ENCODE data around the gene MYPOP.
"Not testable (repeated sequence)": the region's sequence is repeated elsewhere in the genome, so short reads cannot be mapped to it uniquely, and the experiment has no call there.

Gene MYPOP

GRCh38 chr19:45876411-45877197 is 25.8 kb downstream of the MYPOP start:
- Histone ChIP-seq H4K20me1 (peaks cover 0 to 9% (median 0%) of the 10 kb centered on the region in 11 experiments; a peak in 8 of 22 replicates), H3K4me3 (peak overlapping the region in 8 of 10 experiments; percentile 49 to 64 (median 54); a peak in 17 of 20 replicates), H3K27ac (peak overlapping the region; percentile 45 to 80 (median 72); a peak in 21 of 22 replicates), H3K4me2 (peak overlapping the region; percentile 78 to 99 (median 97)), H3K9ac (peak overlapping the region; percentile 67 to 88 (median 76)), H3K36me3 (no peaks in the 10 kb centered on the region), H3K27me3 (peaks cover 0 to 17% (median 0%) of the 10 kb centered on the region in 11 experiments; a peak in 2 of 22 replicates), H3K4me1 (peaks cover 22 to 59% (median 50%) of the 10 kb centered on the region in 10 experiments), H3K9me3 (replicated peaks in 1 of 11) (no peaks in the 10 kb centered on the region)
- no peak for TF ChIP-seq Cebpa-rat (IDR thresholded peaks at IDR 0.05)

DNA sequence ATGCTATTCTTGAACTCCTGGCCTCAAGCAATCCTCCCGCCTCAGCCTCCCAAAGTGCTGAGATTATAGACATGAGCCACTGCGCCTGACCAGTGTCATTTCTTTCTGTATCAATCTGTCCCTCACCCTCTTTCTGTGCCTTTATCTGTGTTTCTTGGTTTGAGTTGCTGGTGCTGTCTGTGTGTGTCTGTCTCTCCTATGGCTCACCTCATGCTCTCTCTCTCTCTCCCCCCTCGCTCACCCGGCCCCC is 26.3 kb downstream of the MYPOP start:
- Histone ChIP-seq H3K27ac (peak overlapping the region in 9 of 11 experiments; percentile 65 to 80 (median 73); a peak in 17 of 22 replicates), H3K9me3 (replicated peaks in 1 of 11) (no peaks in the 10 kb centered on the region), H4K20me1 (peaks cover 0 to 4% (median 0%) of the 10 kb centered on the region in 11 experiments; a peak in 1 of 22 replicates), H3K4me3 (peak overlapping the region in 7 of 10 experiments; percentile 49 to 64 (median 55); a peak in 8 of 20 replicates), H3K4me1 (peaks cover 22 to 56% (median 49%) of the 10 kb centered on the region in 10 experiments), H3K9ac (peak overlapping the region; percentile 67 to 88 (median 76); a peak in 19 of 22 replicates), H3K36me3 (no peaks in the 10 kb centered on the region), H3K27me3 (peaks cover 0 to 17% (median 0%) of the 10 kb centered on the region in 11 experiments; a peak in 2 of 22 replicates), H3K4me2 (peak overlapping the region; percentile 78 to 99 (median 97))
- TF ChIP-seq Cebpa-rat (IDR thresholded peaks at IDR 0.05), result no peak

DNA sequence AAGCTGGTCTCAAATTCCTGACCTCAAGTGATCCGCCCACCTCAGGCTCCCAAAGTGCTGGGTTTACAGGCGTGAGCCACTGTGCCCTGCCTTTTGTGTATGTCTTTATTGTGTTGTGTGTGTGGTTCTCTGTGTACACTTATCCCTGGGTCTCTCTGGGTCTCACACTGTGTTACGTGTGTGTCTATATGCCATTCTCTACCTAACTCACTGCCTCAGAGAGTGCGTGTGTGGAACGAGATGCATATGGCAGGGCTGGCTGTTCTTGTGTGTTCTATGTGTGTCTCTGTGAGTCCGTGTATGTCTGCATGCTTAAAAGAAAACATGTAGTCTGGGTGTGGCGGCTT is 27.8 kb downstream of the MYPOP start:
- H3K27me3 ChIP-seq, result peaks cover 0 to 17% (median 0%) of the 10 kb centered on the region in 11 experiments; a peak in 2 of 22 replicates
- 0 out of 22 replicates have a peak, but pooled peaks cover 0 to 4% (median 0%) of the 10 kb centered on the region in 11 experiments for H4K20me1 ChIP-seq
- no peak overlapping the region for H3K9ac ChIP-seq
- H3K4me3 ChIP-seq, result no peak overlapping the region
- H3K4me1 ChIP-seq, result peaks cover 22 to 53% (median 46%) of the 10 kb centered on the region in 10 experiments
- peak overlapping the region in 3 of 11 experiments; percentile 98 to 99 (median 98); a peak in 1 of 22 replicates for H3K4me2 ChIP-seq
- TF ChIP-seq Cebpa-rat (IDR thresholded peaks at IDR 0.05), result no peak
- H3K27ac ChIP-seq, result no peak overlapping the region
- no peaks in the 10 kb centered on the region for H3K9me3 ChIP-seq (replicated peaks in 1 of 11)
- no peaks in the 10 kb centered on the region for H3K36me3 ChIP-seq

DNA sequence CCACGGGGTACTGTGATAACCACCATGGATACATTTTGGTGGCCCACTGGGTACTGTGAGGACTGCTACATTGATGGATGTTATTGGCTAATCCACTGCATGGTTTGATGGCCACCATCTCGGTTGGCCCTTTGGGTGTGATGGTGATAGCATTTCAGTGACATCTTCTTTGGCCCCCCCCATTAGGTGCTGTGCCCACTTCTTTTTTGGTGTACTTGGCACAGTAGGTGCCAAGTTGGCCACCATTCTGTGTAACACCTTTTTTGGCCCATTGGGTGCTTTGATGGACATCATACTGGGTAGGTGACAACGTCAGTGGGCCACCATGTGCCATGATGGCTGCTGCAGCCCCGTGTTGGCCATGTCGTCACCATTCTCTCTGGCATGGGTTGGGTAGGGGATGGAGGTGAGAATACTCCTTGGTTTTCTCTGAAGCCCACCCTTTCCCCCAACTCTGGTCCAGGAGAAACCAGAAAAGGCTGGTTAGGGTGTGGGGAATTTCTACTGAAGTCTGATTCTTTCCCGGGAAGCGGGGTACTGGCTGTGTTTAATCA is 29.1 kb downstream of the MYPOP start:
- Histone ChIP-seq H3K9ac (no peak overlapping the region), H3K36me3 (no peaks in the 10 kb centered on the region), H4K20me1 (0 out of 22 replicates have a peak, but pooled peaks cover 0 to 4% (median 0%) of the 10 kb centered on the region in 11 experiments), H3K4me3 (no peak overlapping the region), H3K4me1 (peaks cover 22 to 41% (median 33%) of the 10 kb centered on the region in 10 experiments), H3K27ac (no peak overlapping the region), H3K9me3 (replicated peaks in 1 of 11) (no peaks in the 10 kb centered on the region), H3K27me3 (peaks cover 0 to 7% (median 0%) of the 10 kb centered on the region in 11 experiments; a peak in 2 of 22 replicates), H3K4me2 (peak overlapping the region in 2 of 11 experiments; percentile 15 to 18; a peak in 1 of 22 replicates)
- TF ChIP-seq Cebpa-rat (IDR thresholded peaks at IDR 0.05), result no peak

DNA sequence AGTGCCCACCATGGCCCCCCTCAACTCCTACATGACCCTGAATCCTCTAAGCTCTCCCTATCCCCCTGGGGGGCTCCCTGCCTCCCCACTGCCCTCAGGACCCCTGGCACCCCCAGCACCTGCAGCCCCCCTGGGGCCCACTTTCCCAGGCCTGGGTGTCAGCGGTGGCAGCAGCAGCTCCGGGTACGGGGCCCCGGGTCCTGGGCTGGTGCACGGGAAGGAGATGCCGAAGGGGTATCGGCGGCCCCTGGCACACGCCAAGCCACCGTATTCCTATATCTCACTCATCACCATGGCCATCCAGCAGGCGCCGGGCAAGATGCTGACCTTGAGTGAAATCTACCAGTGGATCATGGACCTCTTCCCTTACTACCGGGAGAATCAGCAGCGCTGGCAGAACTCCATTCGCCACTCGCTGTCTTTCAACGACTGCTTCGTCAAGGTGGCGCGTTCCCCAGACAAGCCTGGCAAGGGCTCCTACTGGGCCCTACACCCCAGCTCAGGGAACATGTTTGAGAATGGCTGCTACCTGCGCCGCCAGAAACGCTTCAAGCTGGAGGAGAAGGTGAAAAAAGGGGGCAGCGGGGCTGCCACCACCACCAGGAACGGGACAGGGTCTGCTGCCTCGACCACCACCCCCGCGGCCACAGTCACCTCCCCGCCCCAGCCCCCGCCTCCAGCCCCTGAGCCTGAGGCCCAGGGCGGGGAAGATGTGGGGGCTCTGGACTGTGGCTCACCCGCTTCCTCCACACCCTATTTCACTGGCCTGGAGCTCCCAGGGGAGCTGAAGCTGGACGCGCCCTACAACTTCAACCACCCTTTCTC is 30.1 kb downstream of the MYPOP start:
- Histone ChIP-seq H4K20me1 (no peaks in the 10 kb centered on the region), H3K36me3 (no peaks in the 10 kb centered on the region), H3K27me3 (peaks cover 0 to 7% (median 2%) of the 10 kb centered on the region in 11 experiments; a peak in 8 of 22 replicates), H3K9me3 (replicated peaks in 1 of 11) (no peaks in the 10 kb centered on the region), H3K4me2 (peak overlapping the region in 3 of 11 experiments; percentile 15 to 21 (median 18); a peak in 1 of 22 replicates), H3K4me1 (peaks cover 15 to 31% (median 23%) of the 10 kb centered on the region in 10 experiments), H3K4me3 (no peak overlapping the region), H3K27ac (no peak overlapping the region), H3K9ac (no peak overlapping the region)
- TF ChIP-seq Cebpa-rat (IDR thresholded peaks at IDR 0.05), result no peak

GRCh38 chr19:45870798-45871197 is 31.6 kb downstream of the MYPOP start:
- no peaks in the 10 kb centered on the region for H3K36me3 ChIP-seq
- H3K27ac ChIP-seq, result no peak overlapping the region
- peaks cover 0 to 16% (median 8%) of the 10 kb centered on the region in 10 experiments; a peak in 17 of 20 replicates for H3K4me1 ChIP-seq

DNA sequence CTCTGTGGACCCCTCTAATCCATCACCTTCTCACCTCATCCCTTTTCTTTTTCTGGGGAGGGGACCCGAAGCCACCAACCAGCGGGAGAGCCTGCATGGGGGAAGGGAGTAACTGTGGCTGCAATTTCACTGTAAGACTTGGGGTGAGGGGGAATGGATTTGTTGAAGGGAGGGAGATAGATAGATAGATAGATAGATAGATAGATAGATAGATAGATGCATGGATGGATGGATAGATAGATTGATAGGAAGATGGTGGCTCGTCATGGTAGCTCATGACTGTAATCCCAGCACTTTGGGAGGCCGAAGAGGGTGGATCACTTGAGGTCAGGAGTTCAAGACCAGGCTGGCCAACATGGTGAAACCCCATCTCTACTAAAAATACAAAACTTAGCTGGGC is 35.2 kb downstream of the MYPOP start:
- H4K20me1 ChIP-seq; H3K4me1 ChIP-seq; H3K4me3 ChIP-seq; H3K27ac ChIP-seq; H3K4me2 ChIP-seq; H3K9ac ChIP-seq; H3K9me3 ChIP-seq (replicated peaks in 1 of 11); H3K36me3 ChIP-seq: not testable (repeated sequence)
- H3K27me3 ChIP-seq, result peaks cover 31 to 48% (median 42%) of the 10 kb centered on the region in 11 experiments

More at GRCh38 chr19:45870798-45871197, 31.6 kb downstream of the MYPOP start:
- no peak for TF ChIP-seq Cebpa-rat (IDR thresholded peaks at IDR 0.05)
- Histone ChIP-seq H3K27me3 (peaks cover 7 to 21% (median 15%) of the 10 kb centered on the region in 11 experiments), H3K9me3 (replicated peaks in 1 of 11) (no peaks in the 10 kb centered on the region), H4K20me1 (no peaks in the 10 kb centered on the region), H3K4me2 (no peak overlapping the region), H3K4me3 (no peak overlapping the region), H3K9ac (no peak overlapping the region)

GRCh38 chr19:45866400-45867176 is 35.8 kb downstream of the MYPOP start:
- H3K9me3 ChIP-seq (replicated peaks in 1 of 11), result no peaks in the 10 kb centered on the region
- peaks cover 0 to 3% (median 0%) of the 10 kb centered on the region in 11 experiments; a peak in 3 of 22 replicates for H3K36me3 ChIP-seq
- peaks cover 31 to 48% (median 42%) of the 10 kb centered on the region in 11 experiments for H3K27me3 ChIP-seq
- no peak overlapping the region for H3K27ac ChIP-seq
- peaks cover 11 to 14% (median 12%) of the 10 kb centered on the region in 10 experiments for H3K4me1 ChIP-seq
- H3K4me2 ChIP-seq, result no peak overlapping the region
- H4K20me1 ChIP-seq, result peaks cover 0 to 7% (median 0%) of the 10 kb centered on the region in 11 experiments; a peak in 7 of 22 replicates
- no peak overlapping the region for H3K4me3 ChIP-seq
- H3K9ac ChIP-seq, result no peak overlapping the region
- TF ChIP-seq Cebpa-rat (IDR thresholded peaks at IDR 0.05), result no peak
